ENCODE measurements around the gene RHBDD1. TPM values are rescaled to one million over a fixed set of nuclear protein-coding genes. Genes with fewer than 3 reads are reported as not detected.

RHBDD1 gene
- total and polyA plus RNA-seq, 8 donors = 1.8 to 31.6 (median 6.0) TPM

GRCh38 chr2:226903179-226903578, 67.3 kb downstream of the RHBDD1 start:
- TF ChIP-seq POLR2AphosphoS5 (IDR thresholded peaks at IDR 0.05) (no peak), EP300 (IDR thresholded peaks at IDR 0.05) (no peak), CTCF (IDR thresholded peaks at IDR 0.05) (no peak), POLR2A (IDR thresholded peaks at IDR 0.05) (no peak)
- no peaks in the 10 kb centered on the region for H3K27me3 ChIP-seq
- no peak overlapping the region for H3K27ac ChIP-seq
- DNase-seq = no peak
- no peak overlapping the region for H3K4me3 ChIP-seq
- H3K9me3 ChIP-seq = no peaks in the 10 kb centered on the region
- intact Hi-C loops (cut with DNase I; ENCODE audit: low total_unique reads) = no loop called here
- H3K4me1 ChIP-seq = no peaks in the 10 kb centered on the region
- 81 to 93% (median 92%) methylated on average over 4 of the region's 4 CpGs for WGBS, 5 donors
- H3K36me3 ChIP-seq = peaks cover 0 to 24% (median 17%) of the 10 kb centered on the region in 4 donors

- H3K9me3 ChIP-seq = no peaks in the 10 kb centered on the region
- TF ChIP-seq EP300 (IDR thresholded peaks at IDR 0.05) (no peak), POLR2A (IDR thresholded peaks at IDR 0.05) (no peak), POLR2AphosphoS5 (IDR thresholded peaks at IDR 0.05) (no peak), CTCF (IDR thresholded peaks at IDR 0.05) (no peak)
- DNase-seq = no peak
- WGBS, 5 donors = 82 to 93% (median 91%) methylated on average over 6 of the region's 6 CpGs
- H3K36me3 ChIP-seq = peaks cover 0 to 37% (median 23%) of the 10 kb centered on the region in 4 donors
- H3K27ac ChIP-seq = peak overlapping the region in 1 of 5 donors; percentile 14
- H3K4me3 ChIP-seq = no peak overlapping the region
- intact Hi-C loops (cut with DNase I; ENCODE audit: low total_unique reads) = no loop called here
- no peaks in the 10 kb centered on the region for H3K4me1 ChIP-seq
- no peaks in the 10 kb centered on the region for H3K27me3 ChIP-seq
Observed at GRCh38 chr2:226904592-226904991, 68.7 kb downstream of the RHBDD1 start.

GRCh38 chr2:226905718-226906117, 69.9 kb downstream of the RHBDD1 start:
- no peak for DNase-seq
- WGBS, 5 donors = 75 to 92% (median 81%) methylated on average over 6 of the region's 6 CpGs
- no peak overlapping the region for H3K4me3 ChIP-seq
- peak overlapping the region in 1 of 5 donors; percentile 32 for H3K27ac ChIP-seq
- intact Hi-C loops (cut with DNase I; ENCODE audit: low total_unique reads) = no loop called here
- TF ChIP-seq POLR2AphosphoS5 (IDR thresholded peaks at IDR 0.05) = no peak
- no peak for TF ChIP-seq CTCF (IDR thresholded peaks at IDR 0.05)
- no peak for TF ChIP-seq POLR2A (IDR thresholded peaks at IDR 0.05)
- no peak for TF ChIP-seq EP300 (IDR thresholded peaks at IDR 0.05)
- no peaks in the 10 kb centered on the region for H3K27me3 ChIP-seq
- H3K9me3 ChIP-seq = no peaks in the 10 kb centered on the region
- H3K4me1 ChIP-seq = no peaks in the 10 kb centered on the region
- peaks cover 0 to 41% (median 24%) of the 10 kb centered on the region in 4 donors for H3K36me3 ChIP-seq

DNA sequence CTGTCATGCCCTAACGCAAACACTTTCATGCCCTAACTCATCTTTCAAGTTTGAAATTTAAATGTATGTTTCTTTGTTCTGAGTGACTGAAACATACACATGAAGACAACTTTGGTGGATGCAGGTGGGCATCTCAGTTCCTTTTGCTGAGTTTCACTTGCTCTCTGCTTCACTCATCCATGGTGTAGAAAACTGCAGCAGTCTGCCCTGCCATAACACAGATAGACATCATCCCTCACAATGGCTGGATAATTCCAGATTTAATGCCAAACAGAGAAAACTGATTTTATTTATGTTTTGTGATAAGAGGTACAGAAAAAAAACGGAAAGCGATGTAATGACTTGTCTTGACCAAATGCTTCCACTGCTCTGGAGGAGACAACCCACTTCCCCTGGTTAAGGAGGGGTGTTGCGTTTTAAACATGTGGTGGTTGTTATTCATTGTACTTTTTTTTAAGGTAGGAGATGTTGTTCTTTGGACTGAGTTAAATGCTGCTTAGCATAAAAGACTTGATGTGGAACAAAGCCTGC, 70.4 kb downstream of the RHBDD1 start:
- intact Hi-C loops (cut with DNase I; ENCODE audit: low total_unique reads) = no loop called here
- WGBS, 5 donors = 82 to 90% (median 87%) methylated on average over 4 of the region's 4 CpGs
- Histone ChIP-seq H3K36me3 (peaks cover 0 to 41% (median 24%) of the 10 kb centered on the region in 4 donors), H3K27ac (no peak overlapping the region), H3K4me1 (no peaks in the 10 kb centered on the region), H3K4me3 (no peak overlapping the region), H3K27me3 (no peaks in the 10 kb centered on the region), H3K9me3 (no peaks in the 10 kb centered on the region)
- TF ChIP-seq EP300 (IDR thresholded peaks at IDR 0.05) = no peak
- TF ChIP-seq POLR2A (IDR thresholded peaks at IDR 0.05) = no peak
- no peak for TF ChIP-seq POLR2AphosphoS5 (IDR thresholded peaks at IDR 0.05)
- no peak for TF ChIP-seq CTCF (IDR thresholded peaks at IDR 0.05)
- no peak for DNase-seq

All from stomach (tissue), 9 donors.